ENCODE measurements around the gene CDH1. TPM values are rescaled to one million over a fixed set of nuclear protein-coding genes. Genes with fewer than 3 reads are reported as not detected.

The CDH1 gene
- total RNA-seq, 2 donors from 2014 or later: not detected

DNA sequence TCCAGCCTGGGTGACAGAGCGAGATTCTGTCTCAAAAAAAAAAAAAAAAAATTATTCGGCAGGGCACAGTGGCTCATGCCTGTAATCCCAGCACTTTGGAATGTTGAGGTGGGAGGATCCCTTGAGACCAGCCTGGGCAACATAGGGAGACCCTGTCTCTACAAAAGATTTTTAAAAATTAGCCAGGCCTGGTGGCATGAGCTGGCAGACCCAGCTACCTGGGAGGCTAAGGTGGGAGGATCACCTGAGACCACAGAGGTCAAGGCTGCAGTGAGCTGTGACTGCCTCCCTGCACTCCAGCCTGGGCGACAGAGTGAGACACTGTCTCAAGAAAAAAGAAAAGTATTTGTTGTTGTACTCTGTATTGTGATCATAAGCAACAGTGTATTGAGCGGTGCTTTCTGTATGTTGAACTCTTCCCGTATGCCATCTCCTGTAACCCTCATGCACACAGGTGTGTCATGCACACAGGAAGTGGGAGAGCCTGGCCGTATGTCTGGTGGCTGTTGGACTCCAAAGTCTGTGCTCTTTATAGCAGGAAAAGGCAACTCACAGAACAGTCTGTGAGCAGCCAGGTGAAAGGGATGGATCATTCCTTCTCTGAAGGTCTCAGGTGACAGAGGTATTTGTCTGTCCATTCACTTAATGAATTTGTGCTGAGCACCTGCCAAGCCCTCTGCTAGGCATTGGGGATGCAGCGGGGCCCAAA lies 17.1 kb downstream of the CDH1 start:
- intact Hi-C loops (cut with DNase I): no loop called here
- no peak for DNase-seq (ENCODE audit: low spot score)

DNA sequence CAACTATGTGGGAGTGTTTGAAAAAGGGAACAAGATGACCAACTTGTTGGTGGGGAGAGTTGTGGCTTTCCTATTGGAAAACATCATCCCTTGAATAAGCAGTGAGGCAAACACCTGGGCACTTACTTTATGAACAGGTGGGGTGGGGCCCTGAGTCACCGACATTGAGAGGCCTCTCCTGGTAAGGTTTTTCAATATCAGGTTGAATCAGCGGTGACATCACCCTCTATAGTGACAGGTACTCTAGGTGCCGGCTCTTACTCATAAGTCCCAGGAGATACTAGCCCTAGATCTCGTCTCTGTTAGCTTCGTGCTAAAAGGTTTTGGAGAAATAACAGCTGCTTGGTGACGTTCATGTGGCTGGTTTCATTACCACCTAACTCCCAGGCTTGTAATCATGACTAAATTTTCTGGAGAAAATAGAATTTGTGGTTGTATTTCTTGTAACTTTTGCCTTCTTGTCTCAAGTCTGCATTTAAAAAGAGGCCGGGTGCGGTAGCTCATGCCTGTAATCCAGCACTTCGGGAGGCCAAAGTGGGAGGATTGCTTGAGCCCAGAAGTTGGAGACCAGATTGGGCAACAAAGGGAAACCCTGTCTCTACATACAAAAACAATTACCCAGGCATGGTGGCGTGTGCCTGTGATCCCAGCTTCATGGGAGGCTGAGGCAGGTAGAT lies 19.3 kb downstream of the CDH1 start:
- no peak for DNase-seq (ENCODE audit: low spot score)
- intact Hi-C loops (cut with DNase I): no loop called here

DNA sequence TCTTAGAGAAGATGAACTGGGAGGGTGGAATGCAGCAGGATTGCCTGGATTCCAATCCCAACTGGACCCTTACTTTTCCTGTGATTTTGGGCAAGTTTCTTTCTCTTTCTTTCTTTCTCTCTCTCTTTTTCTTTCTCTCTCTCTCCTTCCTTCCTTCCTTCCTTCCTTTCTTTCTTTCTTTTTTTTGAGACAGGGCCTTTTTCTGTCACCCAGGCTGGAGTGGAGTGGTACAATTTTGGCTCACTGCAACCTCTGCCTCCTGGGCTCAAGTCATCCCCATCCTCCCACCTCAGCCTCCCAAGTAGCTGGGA lies 20.5 kb downstream of the CDH1 start:
- intact Hi-C loops (cut with DNase I): no loop called here

DNA sequence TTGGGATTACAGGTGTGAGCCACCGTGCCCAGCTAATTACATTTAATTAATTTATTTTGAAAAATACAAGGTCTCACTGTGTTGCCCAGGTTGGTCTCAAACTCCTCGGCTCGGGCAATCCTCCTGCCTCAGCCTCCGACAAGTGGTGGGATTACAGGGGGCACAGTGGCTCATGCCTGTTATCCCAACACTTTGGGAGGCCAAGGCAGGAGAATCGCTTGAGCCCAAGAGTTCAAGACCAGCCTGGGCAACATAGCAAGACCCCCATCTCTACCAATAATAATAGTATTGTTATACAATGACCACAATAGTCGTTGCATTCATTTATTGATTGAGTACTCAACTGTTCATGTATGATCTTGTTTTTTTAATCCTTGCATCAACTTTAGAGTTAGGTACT lies 22.0 kb downstream of the CDH1 start:
- no peak for DNase-seq (ENCODE audit: low spot score)
- intact Hi-C loops (cut with DNase I): no loop called here

More for the DNA sequence above, 20.5 kb downstream of the CDH1 start:
- no peak for DNase-seq (ENCODE audit: low spot score)

DNA sequence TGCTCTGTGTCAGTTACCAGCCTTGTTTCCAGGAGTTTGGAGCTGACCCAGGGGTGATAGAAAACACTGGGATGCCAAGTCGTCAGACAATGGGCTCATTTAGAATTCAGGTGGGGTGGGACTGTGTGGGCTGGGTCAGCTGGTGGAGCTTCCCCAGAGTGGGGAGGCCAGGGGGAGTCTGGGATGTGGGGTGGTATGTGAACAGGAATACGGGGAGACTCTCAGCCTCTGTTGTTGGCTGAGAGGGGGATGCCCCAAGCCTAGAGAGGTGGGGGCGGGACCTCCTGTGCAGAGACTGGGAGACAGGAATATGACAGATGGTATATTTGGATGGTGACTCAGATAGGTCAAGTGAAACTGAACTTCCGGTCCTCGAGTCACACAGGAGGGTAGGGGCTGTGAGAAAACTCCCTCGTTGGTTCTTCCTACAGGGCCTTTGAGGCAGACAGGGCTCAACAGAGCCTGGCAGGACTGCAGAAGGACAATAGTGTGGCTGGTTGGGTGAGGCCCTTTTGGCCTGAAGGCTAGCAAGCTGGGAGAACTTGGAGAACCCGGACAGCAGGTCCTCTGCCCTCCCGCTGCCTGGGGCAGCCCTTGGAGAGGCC lies 23.7 kb downstream of the CDH1 start:
- intact Hi-C loops (cut with DNase I): no loop called here
- no peak for DNase-seq (ENCODE audit: low spot score)

DNA sequence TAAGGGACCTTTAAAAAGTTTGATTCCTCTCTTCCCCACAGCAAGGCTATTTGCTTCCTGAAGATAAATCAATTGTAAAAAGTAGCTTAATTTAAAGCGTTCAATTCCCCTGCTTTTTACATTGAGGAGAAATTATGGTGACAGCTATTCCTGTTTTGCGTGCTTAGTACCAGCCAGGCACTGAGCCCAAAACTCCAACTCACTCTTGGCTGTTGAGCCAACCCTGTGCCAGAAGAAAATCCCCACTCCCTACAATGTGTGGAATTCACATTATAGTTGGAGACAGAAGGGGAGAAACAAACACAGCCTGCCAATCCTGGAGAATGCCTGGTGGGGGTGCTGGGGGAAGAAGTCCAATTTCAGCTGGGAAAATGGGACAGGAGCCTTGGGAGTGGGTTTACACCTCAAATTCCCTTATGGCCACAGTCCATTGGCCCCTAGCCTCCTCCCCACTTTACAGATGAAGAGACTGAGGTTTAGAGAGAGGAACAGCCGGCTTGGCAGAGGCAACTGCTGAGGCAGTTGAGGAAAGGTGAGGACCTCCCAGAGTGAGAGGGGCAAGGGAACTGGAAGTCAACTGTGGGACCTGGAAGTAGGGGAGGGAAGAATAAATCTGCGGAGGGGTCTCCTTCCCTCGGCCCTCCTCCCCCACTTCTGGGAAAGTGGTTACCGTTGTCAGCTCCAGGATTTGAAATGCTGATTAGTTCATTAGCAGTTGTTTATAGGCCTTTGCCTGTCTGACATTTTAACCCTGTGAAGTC lies 26.1 kb downstream of the CDH1 start:
- DNase-seq (ENCODE audit: low spot score): no peak

DNA sequence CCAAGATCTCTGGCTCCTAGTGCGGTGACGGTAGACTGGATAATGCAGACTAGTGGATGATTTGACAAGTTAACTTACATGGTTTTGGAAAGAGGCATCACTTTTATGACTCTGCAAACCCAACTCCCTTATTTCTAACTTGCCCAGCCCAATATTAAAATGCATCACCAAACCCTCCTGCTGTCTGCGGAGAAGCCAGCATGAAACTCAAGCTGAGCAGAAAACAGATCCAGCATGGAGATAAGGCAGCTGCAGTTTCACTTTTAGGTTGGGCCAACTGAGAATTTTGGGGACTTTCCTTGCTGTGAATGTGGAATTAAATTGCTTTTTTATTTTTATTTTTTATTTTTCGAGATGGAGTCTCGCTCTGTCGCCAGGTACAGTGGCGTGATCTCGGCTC lies 27.8 kb downstream of the CDH1 start:
- intact Hi-C loops (cut with DNase I): no loop called here
- DNase-seq (ENCODE audit: low spot score): no peak

More for the DNA sequence above, 26.1 kb downstream of the CDH1 start:
- intact Hi-C loops (cut with DNase I): no loop called here

DNA sequence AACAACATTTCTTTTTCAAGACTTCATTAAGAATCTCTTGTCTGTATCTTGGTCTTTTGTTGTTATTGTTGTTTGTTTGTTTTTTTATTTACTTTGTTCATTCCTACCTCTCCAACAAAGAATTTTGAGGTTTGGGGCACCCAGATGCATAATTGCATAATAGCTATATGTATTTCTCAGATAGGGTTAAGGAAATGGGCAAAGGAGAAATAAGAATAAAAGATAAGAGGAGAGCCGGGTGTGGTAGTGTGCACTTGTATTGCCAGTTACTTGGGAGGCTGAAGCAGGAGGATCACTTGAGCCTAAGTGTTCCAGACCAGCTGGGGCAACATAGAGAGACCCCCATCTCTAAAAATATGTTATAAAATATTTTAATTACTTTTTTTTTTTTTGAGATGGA lies 30.5 kb downstream of the CDH1 start:
- DNase-seq (ENCODE audit: low spot score): no peak
- intact Hi-C loops (cut with DNase I): no loop called here

DNA sequence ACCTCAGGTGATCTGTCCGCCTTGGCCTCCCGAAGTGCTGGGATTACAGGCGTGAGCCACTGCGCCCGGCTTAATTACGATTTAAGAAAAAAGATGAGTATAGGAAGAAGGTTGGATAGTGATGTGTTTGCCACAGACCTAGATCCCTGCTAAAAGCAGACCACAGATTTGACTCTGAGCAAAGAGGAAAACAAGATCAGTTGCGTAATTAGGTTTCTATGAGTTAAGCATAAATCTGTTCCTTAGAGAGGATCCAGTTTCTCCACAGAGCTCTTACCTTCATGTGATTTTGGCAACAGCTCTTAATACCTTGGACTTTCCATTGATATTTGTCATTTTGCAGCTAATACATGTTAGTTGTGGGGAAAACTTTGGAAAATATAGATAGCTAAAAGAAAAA lies 31.1 kb downstream of the CDH1 start:
- no peak for DNase-seq (ENCODE audit: low spot score)
- intact Hi-C loops (cut with DNase I): no loop called here

DNA sequence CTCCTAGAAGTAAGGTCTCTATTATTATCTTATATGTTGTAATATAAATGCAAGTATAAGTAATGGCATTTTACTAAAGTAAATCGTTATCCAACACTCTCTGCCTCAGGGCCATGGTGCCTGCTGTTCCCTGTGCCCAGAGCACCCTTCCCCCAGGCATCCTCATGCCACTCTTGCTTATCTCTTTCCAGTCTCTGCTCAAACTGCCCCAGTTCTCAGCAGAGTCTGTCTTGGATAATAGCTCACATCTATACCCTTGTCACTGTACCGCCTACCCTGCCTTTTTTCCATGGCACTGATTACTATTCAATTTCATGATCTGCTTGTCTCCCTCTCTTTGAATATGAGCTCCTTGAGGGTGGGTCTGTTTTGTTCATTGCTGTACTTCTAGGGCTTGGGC lies 31.7 kb downstream of the CDH1 start:
- intact Hi-C loops (cut with DNase I): no loop called here
- DNase-seq (ENCODE audit: low spot score): no peak

DNA sequence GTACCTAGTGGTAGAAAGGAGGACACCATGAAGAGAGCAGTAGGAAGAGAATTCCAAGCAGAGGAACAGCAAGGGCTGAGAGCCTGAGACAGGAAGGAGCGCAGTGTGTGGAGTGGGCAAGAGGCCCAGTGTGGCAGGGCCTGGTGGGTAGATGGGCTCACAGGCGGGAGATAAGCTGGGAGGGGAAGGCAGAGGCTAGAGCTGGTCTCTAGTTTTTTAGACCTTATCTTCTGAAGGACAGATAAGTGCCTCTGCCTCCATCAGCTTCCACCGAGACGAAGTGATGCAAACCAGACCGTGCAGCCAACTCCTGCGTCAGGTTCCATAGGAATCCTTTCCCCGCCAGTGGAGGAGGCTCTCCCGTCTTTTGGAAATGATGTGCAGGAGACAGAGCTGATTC lies 33.6 kb downstream of the CDH1 start:
- intact Hi-C loops (cut with DNase I): no loop called here
- DNase-seq (ENCODE audit: low spot score): no peak

DNA sequence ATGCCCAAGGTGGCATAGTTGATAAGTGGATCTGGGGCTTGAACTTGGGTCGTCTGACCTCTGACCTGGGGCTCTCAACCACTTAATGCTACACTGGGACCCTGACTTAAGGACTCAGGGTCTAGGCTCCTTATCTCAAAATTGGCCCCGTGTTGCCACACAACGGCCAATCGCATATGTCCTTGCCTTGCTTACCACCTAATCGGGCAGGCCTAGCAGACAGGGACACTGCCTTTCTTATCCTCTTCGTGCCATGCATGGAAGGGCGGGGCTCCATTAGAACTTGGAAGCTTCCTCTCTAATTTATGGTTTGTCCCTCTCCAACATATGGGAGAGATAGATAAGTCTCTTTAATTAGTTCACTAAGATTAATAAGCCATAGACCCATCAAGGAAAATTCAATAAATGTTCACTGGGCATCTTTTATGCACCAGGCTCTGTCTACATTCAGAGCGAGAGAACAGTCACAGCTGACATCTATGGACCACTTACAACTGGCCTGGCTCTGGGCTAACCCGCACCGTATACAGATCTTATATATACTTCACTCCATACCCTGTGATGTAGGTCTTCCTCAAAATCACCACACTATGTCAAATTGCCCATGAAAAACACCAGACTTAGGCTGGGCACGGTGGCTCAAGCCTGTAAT lies 35.1 kb downstream of the CDH1 start:
- no peak for DNase-seq (ENCODE audit: low spot score)
- intact Hi-C loops (cut with DNase I): no loop called here

DNA sequence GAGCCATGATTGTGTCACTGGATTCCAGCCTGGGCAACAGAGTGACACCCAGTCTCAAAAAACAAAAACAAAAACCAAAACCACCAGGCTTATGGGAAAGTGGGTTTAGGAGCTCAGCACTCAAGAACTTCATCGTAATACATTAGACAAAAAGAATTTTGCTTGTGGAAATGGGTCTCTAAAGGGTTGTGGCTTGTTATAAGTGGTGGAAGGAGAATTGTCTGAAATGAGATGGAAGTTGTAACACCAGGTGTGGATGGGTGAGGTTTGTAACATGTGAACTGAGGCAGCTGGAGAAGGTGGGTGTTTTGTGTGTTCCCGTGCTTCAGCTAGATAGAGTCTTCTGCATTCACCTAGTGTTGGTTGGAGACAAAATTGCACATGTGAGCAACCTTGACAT lies 35.8 kb downstream of the CDH1 start:
- intact Hi-C loops (cut with DNase I): no loop called here
- no peak for DNase-seq (ENCODE audit: low spot score)

DNA sequence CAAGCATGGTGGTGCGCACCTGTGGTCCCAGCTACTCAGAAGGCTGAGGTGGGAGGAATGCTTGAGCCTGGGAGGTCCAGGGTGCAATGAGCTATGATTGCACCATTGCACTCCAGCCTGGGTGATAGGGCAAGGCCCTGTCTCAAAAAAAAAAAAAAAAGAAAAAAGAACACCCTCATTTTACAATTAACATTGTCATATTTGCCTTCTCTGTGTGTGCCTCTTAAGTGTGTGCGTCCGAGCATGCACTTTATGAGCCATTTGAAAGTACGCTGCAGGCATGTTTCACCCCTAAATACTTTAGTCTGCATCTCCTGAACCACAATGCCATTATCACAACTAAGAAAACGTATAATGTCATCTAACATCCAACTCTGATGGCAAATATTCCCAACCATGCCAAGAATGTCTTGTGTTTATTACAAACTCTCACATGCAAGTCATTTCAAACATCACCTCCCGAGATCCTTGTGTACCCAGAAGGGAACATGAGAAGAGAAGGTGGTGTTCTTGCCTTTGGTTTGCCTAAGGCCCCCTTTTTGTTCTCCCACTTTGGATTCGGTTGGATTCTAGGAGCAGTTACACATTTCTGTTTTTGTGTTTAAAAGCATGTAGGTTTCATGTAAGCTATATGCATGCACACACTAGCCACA lies 38.0 kb downstream of the CDH1 start:
- DNase-seq (ENCODE audit: low spot score): no peak
- intact Hi-C loops (cut with DNase I): no loop called here

DNA sequence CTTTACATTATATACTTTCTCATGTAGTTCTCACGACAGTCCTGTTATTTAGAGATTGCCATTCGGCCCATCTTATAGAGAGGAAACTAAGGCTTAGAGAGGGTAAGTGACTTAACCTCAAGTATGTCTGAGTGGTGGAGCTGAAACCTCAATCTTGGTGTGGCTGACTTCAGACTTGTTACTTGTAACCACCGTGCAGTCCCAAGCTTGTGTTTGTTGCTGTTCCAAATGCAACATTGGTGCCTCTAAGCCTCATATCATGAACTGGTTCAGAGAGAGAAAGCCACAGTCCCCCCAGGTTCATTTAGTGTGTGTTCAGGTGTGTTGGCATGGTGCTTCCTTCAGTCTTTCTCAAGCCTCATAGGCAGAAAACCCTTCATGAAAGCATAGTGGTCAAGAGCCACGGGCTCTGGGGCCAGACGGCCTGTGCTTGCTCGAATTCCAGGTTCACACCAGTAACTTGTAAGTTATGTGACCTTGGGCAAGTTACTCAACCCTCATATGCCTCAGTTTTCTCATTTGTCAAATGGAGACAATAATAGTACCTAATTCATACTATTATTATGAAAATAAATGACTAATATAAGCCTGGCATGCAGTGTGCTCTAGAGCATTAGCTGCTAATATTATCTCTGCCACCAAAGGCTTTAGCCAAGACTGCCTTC lies 39.9 kb downstream of the CDH1 start:
- DNase-seq (ENCODE audit: low spot score): no peak
- intact Hi-C loops (cut with DNase I): no loop called here

DNA sequence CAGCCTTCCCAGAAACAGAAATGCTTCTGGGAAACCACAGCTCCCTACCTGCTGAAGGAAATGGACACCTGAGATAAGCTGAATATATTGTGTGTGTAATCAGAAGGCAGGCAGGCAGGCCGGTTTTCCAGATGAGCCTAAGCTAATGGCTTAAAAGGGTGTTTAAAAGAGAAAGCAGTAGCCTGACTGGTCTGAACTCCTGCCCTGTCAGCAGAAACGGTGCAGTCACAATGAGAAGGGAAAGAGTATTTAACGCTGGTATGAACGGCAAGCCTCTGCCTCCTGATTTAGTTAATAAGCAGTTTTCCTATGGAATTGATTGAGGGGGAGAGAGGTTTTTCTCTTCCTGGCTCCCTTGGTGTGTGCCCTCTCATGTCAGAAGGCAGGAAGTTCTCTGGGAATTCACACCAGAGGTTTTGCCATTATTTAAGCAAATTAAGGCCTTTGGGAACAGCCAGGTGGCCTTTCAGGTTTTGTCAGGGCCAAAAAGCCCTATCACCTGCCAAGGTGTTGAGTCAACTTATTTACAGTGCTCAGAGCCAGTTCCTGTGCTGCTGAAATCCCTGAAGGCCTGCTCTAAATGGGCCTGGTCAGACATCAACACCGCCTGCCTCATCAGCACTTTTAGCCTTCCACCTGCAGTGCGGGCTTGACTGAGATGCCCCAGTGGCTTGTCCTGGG lies 41.6 kb downstream of the CDH1 start:
- no peak for DNase-seq (ENCODE audit: low spot score)

DNA sequence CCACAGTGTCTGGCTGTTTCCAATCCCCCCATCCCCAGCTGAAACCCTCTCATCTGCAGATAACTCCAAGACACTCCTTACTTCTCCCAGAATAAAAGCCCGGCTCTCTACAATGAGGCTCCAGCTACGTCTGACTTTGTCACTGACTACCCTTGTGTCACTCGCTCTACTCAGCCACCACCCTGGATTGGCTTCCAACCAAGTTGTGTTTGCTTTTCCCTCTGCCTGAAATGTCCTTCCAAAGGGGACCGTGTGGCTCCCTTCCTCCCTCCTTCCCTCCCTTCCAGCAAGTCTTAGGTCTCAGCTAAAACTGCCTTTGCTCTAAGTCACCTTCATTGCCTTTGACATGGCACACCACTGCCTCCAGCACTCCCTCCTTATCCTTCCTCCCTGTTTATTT lies 42.8 kb downstream of the CDH1 start:
- intact Hi-C loops (cut with DNase I): no loop called here
- no peak for DNase-seq (ENCODE audit: low spot score)

More for the DNA sequence above, 41.6 kb downstream of the CDH1 start:
- intact Hi-C loops (cut with DNase I): no loop called here

DNA sequence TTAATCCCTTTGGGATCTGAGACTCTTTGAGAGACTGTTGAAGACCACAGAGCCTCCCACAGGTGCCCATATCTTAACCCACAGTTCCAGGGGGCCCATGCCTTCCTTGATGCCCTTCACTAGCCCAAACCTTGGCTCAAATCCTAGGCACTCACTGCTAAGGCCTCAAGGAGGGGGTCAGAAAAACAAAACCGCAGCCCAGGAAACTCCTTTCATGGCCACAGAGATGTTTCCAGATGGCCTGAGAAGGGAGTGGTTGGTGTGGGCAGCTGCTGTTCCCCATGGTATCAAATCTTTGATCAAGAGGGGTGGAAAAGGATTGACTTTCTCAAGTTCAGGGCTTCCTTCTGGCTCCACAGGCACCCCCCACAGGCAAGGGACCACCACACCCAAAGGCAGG lies 44.7 kb downstream of the CDH1 start:
- intact Hi-C loops (cut with DNase I): no loop called here

More for the DNA sequence above, 44.7 kb downstream of the CDH1 start:
- DNase-seq (ENCODE audit: low spot score): no peak

All from posterior vena cava (tissue), 2 donors.